WTC11 (cell line): ENCODE data around the gene INHBC. TPM values are rescaled to one million over a fixed set of nuclear protein-coding genes. Genes with fewer than 3 reads are reported as not detected.
A peak's percentile ranks its signal among the peaks of the same experiment; 100 is the strongest.

Source experiments
- ATAC-seq: fragments of 200-7000 bp; cut with Tn5 transposase; 2 replicates; pipeline ENCODE4 v1.10.0; 2021; ENCODE audit warnings: mild to moderate bottlenecking, moderate library complexity
- CTCF ChIA-PET: fragments of 300-600 bp; sonication (Branson Sonifier 250); formaldehyde crosslinking; loops from one replicate; lab custom pipeline; 2021; ENCODE audit warnings: antibody characterized with exemption; lab: Charles Lee
- POLR2A ChIA-PET: fragments of 350-600 bp; sonication (Branson Sonifier 250); formaldehyde crosslinking; loops from one replicate; lab custom pipeline; 2021; ENCODE audit warnings: antibody characterized with exemption; lab: Charles Lee
- DNase-seq: peaks from one replicate; pipeline ENCODE4 v3.0.0; 2021; ENCODE audit warnings: low spot score
- H3K27ac Mint-ChIP-seq: 2 replicates; pipeline ENCODE4 v1.8.0; 2021; ENCODE audit warnings: mixed read lengths
- H3K27me3 Mint-ChIP-seq: 2 replicates; pipeline ENCODE4 v1.8.0; 2021; ENCODE audit warnings: low read depth, mild to moderate bottlenecking, moderate library complexity, mixed read lengths
- H3K36me3 Mint-ChIP-seq: 2 replicates; pipeline ENCODE4 v1.8.0; 2021; ENCODE audit warnings: mixed read lengths
- H3K4me1 Mint-ChIP-seq: 2 replicates; pipeline ENCODE4 v1.8.0; 2022; ENCODE audit warnings: mixed read lengths
- H3K4me3 Mint-ChIP-seq: 2 replicates; pipeline ENCODE4 v1.8.0; 2021; ENCODE audit warnings: mild to moderate bottlenecking, moderate library complexity, mixed read lengths
- H3K9me3 Mint-ChIP-seq: 2 replicates; pipeline ENCODE4 v1.8.0; 2021; ENCODE audit warnings: mixed read lengths
- E2F4 ChIP-seq: sonication (generic); formaldehyde crosslinking; IDR thresholded peaks from 2 replicates; pipeline ENCODE4 v1.8.1; 2022; ENCODE audit warnings: low read depth, mild to moderate bottlenecking, moderate library complexity, missing genetic modification reagents, borderline replicate concordance
- GRHL2 ChIP-seq: fragments of 250-450 bp; sonication (Bioruptor Pico); IDR thresholded peaks from 2 replicates; pipeline ENCODE4 v1.8.0; 2022; ENCODE audit warnings: mild to moderate bottlenecking, moderate library complexity; ENCODE audit not compliant: insufficient replicate concordance, severe bottlenecking
- HMGXB4 ChIP-seq: sonication (generic); formaldehyde crosslinking; IDR thresholded peaks from 2 replicates; pipeline ENCODE4 v1.8.1; 2023; ENCODE audit warnings: mild to moderate bottlenecking, moderate library complexity, missing genetic modification reagents
- IRF1 ChIP-seq: sonication (generic); formaldehyde crosslinking; IDR thresholded peaks from 2 replicates; pipeline ENCODE4 v1.8.0; 2023; ENCODE audit warnings: missing genetic modification reagents
- IRF2 ChIP-seq: sonication (generic); formaldehyde crosslinking; IDR thresholded peaks from 2 replicates; pipeline ENCODE4 v1.8.0; 2022; ENCODE audit warnings: low read depth, missing genetic modification reagents, borderline replicate concordance
- NFE2L1 ChIP-seq: sonication (generic); formaldehyde crosslinking; IDR thresholded peaks from 2 replicates; pipeline ENCODE4 v1.8.1; 2023; ENCODE audit warnings: missing genetic modification reagents
- NFYB ChIP-seq: sonication (generic); formaldehyde crosslinking; conservative IDR thresholded peaks from 2 replicates; pipeline ENCODE4 v1.8.0; 2022; ENCODE audit warnings: low read depth, missing genetic modification reagents
- PRDM15 ChIP-seq: sonication (generic); formaldehyde crosslinking; IDR thresholded peaks from 2 replicates; pipeline ENCODE4 v1.8.0; 2022; ENCODE audit warnings: missing genetic modification reagents
- RELA ChIP-seq: sonication (generic); formaldehyde crosslinking; IDR thresholded peaks from 2 replicates; pipeline ENCODE4 v1.8.1; 2022; ENCODE audit warnings: missing genetic modification reagents, mild to moderate bottlenecking, borderline replicate concordance
- SP1 ChIP-seq: sonication (generic); formaldehyde crosslinking; conservative IDR thresholded peaks from 2 replicates; pipeline ENCODE4 v1.8.1; 2022; ENCODE audit warnings: missing genetic modification reagents
- TCF7 ChIP-seq: sonication (generic); formaldehyde crosslinking; IDR thresholded peaks from 2 replicates; pipeline ENCODE4 v1.8.0; 2022; ENCODE audit warnings: mild to moderate bottlenecking, low read depth, missing genetic modification reagents, moderate library complexity
- TEAD4 ChIP-seq: sonication (generic); formaldehyde crosslinking; IDR thresholded peaks from 2 replicates; pipeline ENCODE4 v1.8.0; 2022; ENCODE audit warnings: mild to moderate bottlenecking, missing genetic modification reagents
- ZBTB43 ChIP-seq: sonication (generic); formaldehyde crosslinking; IDR thresholded peaks from 2 replicates; pipeline ENCODE4 v1.8.1; 2023; ENCODE audit warnings: mild to moderate bottlenecking, missing genetic modification reagents
- ZNF512 ChIP-seq: sonication (generic); formaldehyde crosslinking; IDR thresholded peaks from 2 replicates; pipeline ENCODE4 v1.8.1; 2022; ENCODE audit warnings: missing genetic modification reagents, borderline replicate concordance
- ZNF671 ChIP-seq: fragments of 250-450 bp; sonication (Bioruptor Pico); IDR thresholded peaks from 2 replicates; pipeline ENCODE4 v1.8.0; 2021; ENCODE audit warnings: mild to moderate bottlenecking
- ZSCAN18 ChIP-seq: fragments of 250-450 bp; sonication (Bioruptor Pico); IDR thresholded peaks from 2 replicates; pipeline ENCODE4 v2.1.2; 2022; ENCODE audit warnings: mild to moderate bottlenecking, moderate library complexity
- total RNA-seq: library from RNA; stranded (reverse); gene quantifications from 3 replicates; pipeline ENCODE4 v1.2.3, GENCODE V29; 2021

The INHBC gene
- total RNA-seq, 1 experiment from 2014 or later = 0.20 TPM

GRCh38 chr12:57455374-57456144 is 21.0 kb downstream of the INHBC start:
- H3K27ac Mint-ChIP-seq = peak overlapping the region; percentile 84

More at GRCh38 chr12:57455374-57456144, 21.0 kb downstream of the INHBC start:
- Mint-ChIP-seq H3K4me3 (peak overlapping the region; percentile 69), H3K9me3 (no peaks in the 10 kb centered on the region), H3K4me1 (peaks cover 55% of the 10 kb centered on the region), H3K27me3 (no peaks in the 10 kb centered on the region), H3K36me3 (no peaks in the 10 kb centered on the region)
- CTCF ChIA-PET = interaction anchor here (0.6 to 9.4 kb wide), 44 partner anchors 8 to 1095 kb away, joined by 3 to 245 read pairs (median 5); partner anchors contain the start of genes INHBC, LRP1, SHMT2 and STAC3
- ATAC-seq (peak; percentile 0), DNase-seq (no peak)
- 0 out of 2 replicates have a peak, but pooled peaks have one; percentile 45 for TF ChIP-seq TCF7
- TF ChIP-seq NFYB (CRISPR knock-in tag) = peak; percentile 2; the same call in 1 of the 2 replicates
- 0 out of 2 replicates have a peak, but pooled peaks have one; percentile 27 for TF ChIP-seq E2F4 (CRISPR knock-in tag)
- TF ChIP-seq ZBTB43 (CRISPR knock-in tag) = 0 out of 2 replicates have a peak, but pooled peaks have one; percentile 28
- no peak for TF ChIP-seq PRDM15
- TF ChIP-seq RELA (CRISPR knock-in tag) = no peak
- no peak for TF ChIP-seq ZNF671 (CRISPR knock-in tag)
- TF ChIP-seq TEAD4 (CRISPR knock-in tag) = no peak
- no peak for TF ChIP-seq GRHL2 (CRISPR knock-in tag)
- no peak for TF ChIP-seq IRF2 (CRISPR knock-in tag)
- TF ChIP-seq ZSCAN18 (CRISPR knock-in tag) = no peak
- TF ChIP-seq HMGXB4 (CRISPR knock-in tag) = no peak
- peak; percentile 32; the same call in 1 of the 2 replicates for TF ChIP-seq NFE2L1 (CRISPR knock-in tag)
- no peak for TF ChIP-seq SP1
- TF ChIP-seq ZNF512 (CRISPR knock-in tag) = no peak
- no peak for TF ChIP-seq IRF1 (CRISPR knock-in tag)
- TF ChIP-seq, all 79 proteins: peak for 5
- POLR2A ChIA-PET = interaction anchor here (0.5 to 2.0 kb wide), 26 partner anchors 11 to 1569 kb away, joined by 3 to 12 read pairs (median 4); partner anchors contain the start of genes DDIT3, INHBC, LRP1 and NAB2
